Measurements from ENCODE around the gene CR2. TPM values are rescaled to one million over a fixed set of nuclear protein-coding genes. Genes with fewer than 3 reads are reported as not detected.
"Not testable (repeated sequence)": the region's sequence is repeated elsewhere in the genome, so short reads cannot be mapped to it uniquely, and the experiment has no call there.

The CR2 gene
- total RNA-seq, 4 donors from 2014 or later, result 6.4 to 9.4 TPM; not detected in 2

DNA sequence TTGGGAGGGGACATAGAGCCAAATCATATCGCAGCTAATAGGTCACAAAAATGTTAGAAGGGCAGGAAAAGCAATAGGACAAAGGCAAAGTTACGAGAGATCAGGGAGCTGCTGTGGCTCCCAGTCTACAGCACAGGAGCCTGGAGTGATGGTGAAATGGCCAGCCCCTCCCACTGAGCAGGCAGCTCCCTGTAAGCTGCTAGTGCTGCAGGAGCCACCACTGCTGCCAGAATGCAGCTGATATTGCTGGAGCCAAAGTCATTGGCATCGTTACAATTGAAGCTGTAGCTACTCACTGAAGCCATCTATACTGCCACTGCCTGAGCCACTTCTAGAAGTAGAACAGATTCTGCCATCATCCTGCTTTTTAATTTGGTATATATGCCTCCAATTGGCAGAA lies 71.1 kb downstream of the CR2 start:
- in situ Hi-C loops (cut with MboI; ENCODE audit: low pct_ligation_motif_present in 1 of 4, low pct_unique_long_range_greater_than_20kb in 1 of 4, low sequenced_read_pairs in 3 of 4); intact Hi-C loops (cut with DNase I; ENCODE audit: low total_unique reads): not testable (repeated sequence)

GRCh38 chr1:207528401-207528800 lies 74.3 kb downstream of the CR2 start:
- intact Hi-C loops (cut with DNase I; ENCODE audit: low total_unique reads); H3K4me1 ChIP-seq; H3K4me3 ChIP-seq; H3K27me3 ChIP-seq; H3K27ac ChIP-seq; H3K36me3 ChIP-seq; DNase-seq; H3K9me3 ChIP-seq; in situ Hi-C loops (cut with MboI; ENCODE audit: low pct_ligation_motif_present in 1 of 4, low pct_unique_long_range_greater_than_20kb in 1 of 4, low sequenced_read_pairs in 3 of 4): not testable (repeated sequence)
- WGBS, 2 donors (ENCODE audit: low coverage in 1 of 2), result no CpG with 5 or more reads among the region's 1 CpG

More for the DNA sequence above, 71.1 kb downstream of the CR2 start:
- not testable (repeated sequence) for H3K4me3 ChIP-seq, H3K27me3 ChIP-seq, H3K9me3 ChIP-seq, H3K4me1 ChIP-seq, DNase-seq, H3K27ac ChIP-seq, H3K36me3 ChIP-seq
- 86% methylated on average over 3 of the region's 3 CpGs; no CpG with 5 or more reads in 1 of the 2 donors for WGBS, 2 donors (ENCODE audit: low coverage in 1 of 2)

DNA sequence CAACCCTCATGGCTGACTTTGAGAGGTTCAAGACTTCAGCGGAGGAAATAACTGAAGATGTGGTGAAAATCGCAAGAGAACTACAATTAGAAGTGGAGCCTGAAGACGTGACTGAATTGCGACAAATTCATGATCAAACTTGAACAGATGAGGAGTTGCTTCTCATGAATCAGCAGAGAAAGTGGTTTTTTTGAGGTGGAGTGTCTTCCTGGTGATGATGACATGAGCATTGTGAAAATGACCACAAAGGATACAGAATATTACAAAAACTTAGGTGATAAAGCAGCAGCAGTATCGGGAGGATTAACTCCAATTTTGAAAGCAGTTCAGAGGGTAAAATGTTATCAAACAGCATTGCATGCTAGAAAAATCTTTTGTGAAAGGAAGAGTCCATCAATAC lies 82.1 kb downstream of the CR2 start:
- H3K27ac ChIP-seq; intact Hi-C loops (cut with DNase I; ENCODE audit: low total_unique reads); H3K4me1 ChIP-seq; H3K36me3 ChIP-seq; H3K27me3 ChIP-seq; DNase-seq; H3K4me3 ChIP-seq; H3K9me3 ChIP-seq; in situ Hi-C loops (cut with MboI; ENCODE audit: low pct_ligation_motif_present in 1 of 4, low pct_unique_long_range_greater_than_20kb in 1 of 4, low sequenced_read_pairs in 3 of 4): not testable (repeated sequence)
- no CpG with 5 or more reads among the region's 5 CpGs for WGBS, 2 donors (ENCODE audit: low coverage in 1 of 2)

Other genes starting within 250 kb of the CR2 start
- gene CD55, start 132.7 kb upstream of the CR2 start, total RNA-seq, result 10 to 100 TPM in 3 of 4 donors, 1 to 10 TPM in 1; 8.0 to 75.4 (median 40.1) TPM
- 10 to 100 TPM in 1 of 4 donors, 1 to 10 TPM in 3; 1.5 to 12.0 (median 3.3) TPM for gene CR1, start 41.8 kb downstream of the CR2 start, total RNA-seq
- gene CR1L, start 190.8 kb downstream of the CR2 start, total RNA-seq, result not detected

Measured in transverse colon (tissue), 4 donors.